HL-60 (cell line): ENCODE measurements around the gene MUC3A.

ENCODE experiments used
- CTCF ChIP-seq: IDR thresholded peaks from one replicate; pipeline ENCODE4 v1.5.1; 2011; ENCODE audit warnings: low read length, control low read depth, inconsistent platforms; ENCODE audit not compliant: insufficient read depth
- POLR2AphosphoS5 ChIP-seq: IDR thresholded peaks from 2 replicates; pipeline ENCODE4 v1.6.1; 2012; ENCODE audit warnings: low read depth
- TF ChIP-seq, protein P1 (sequence below): IDR thresholded peaks from 2 replicates; pipeline ENCODE4 v1.6.1; 2012; ENCODE audit warnings: low read depth; ENCODE audit not compliant: insufficient replicate concordance

DNA sequence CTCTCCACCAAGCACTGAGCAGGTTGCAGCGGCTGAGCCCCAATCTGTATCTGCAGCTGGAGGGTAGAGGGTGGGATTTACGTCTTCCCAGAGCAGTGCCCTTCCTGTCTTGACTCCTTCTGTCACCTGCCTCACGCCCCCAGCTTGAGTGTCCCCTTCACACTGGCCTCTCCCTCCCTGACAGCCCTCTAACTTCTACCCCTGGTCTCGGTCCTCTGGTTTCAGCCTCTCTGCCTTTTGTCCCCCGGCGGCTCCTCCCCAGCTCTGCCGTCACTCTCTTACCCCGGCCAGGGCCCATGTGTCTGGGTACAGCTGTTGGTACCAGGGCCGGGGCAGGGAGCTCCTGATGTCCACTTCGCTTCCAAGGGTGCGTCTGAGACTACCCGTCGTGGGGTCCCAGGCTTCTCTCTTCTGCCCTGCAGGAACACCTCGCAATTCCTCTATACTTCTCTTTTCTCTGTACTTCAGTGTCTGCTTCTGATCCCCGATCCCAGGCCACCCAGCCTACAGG lies 654 bp downstream of the MUC3A start:
- no peak for TF ChIP-seq CTCF
- TF ChIP-seq, protein P1, sequence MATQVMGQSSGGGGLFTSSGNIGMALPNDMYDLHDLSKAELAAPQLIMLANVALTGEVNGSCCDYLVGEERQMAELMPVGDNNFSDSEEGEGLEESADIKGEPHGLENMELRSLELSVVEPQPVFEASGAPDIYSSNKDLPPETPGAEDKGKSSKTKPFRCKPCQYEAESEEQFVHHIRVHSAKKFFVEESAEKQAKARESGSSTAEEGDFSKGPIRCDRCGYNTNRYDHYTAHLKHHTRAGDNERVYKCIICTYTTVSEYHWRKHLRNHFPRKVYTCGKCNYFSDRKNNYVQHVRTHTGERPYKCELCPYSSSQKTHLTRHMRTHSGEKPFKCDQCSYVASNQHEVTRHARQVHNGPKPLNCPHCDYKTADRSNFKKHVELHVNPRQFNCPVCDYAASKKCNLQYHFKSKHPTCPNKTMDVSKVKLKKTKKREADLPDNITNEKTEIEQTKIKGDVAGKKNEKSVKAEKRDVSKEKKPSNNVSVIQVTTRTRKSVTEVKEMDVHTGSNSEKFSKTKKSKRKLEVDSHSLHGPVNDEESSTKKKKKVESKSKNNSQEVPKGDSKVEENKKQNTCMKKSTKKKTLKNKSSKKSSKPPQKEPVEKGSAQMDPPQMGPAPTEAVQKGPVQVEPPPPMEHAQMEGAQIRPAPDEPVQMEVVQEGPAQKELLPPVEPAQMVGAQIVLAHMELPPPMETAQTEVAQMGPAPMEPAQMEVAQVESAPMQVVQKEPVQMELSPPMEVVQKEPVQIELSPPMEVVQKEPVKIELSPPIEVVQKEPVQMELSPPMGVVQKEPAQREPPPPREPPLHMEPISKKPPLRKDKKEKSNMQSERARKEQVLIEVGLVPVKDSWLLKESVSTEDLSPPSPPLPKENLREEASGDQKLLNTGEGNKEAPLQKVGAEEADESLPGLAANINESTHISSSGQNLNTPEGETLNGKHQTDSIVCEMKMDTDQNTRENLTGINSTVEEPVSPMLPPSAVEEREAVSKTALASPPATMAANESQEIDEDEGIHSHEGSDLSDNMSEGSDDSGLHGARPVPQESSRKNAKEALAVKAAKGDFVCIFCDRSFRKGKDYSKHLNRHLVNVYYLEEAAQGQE: no peak
- TF ChIP-seq POLR2AphosphoS5: no peak
